Measurements from ENCODE around the gene LGMN. TPM values are rescaled to one million over a fixed set of nuclear protein-coding genes. Genes with fewer than 3 reads are reported as not detected.
"Not testable (repeated sequence)": the region's sequence is repeated elsewhere in the genome, so short reads cannot be mapped to it uniquely, and the experiment has no call there.

Gene LGMN
- total RNA-seq, 1 experiment from 2014 or later: 94.2 TPM

DNA sequence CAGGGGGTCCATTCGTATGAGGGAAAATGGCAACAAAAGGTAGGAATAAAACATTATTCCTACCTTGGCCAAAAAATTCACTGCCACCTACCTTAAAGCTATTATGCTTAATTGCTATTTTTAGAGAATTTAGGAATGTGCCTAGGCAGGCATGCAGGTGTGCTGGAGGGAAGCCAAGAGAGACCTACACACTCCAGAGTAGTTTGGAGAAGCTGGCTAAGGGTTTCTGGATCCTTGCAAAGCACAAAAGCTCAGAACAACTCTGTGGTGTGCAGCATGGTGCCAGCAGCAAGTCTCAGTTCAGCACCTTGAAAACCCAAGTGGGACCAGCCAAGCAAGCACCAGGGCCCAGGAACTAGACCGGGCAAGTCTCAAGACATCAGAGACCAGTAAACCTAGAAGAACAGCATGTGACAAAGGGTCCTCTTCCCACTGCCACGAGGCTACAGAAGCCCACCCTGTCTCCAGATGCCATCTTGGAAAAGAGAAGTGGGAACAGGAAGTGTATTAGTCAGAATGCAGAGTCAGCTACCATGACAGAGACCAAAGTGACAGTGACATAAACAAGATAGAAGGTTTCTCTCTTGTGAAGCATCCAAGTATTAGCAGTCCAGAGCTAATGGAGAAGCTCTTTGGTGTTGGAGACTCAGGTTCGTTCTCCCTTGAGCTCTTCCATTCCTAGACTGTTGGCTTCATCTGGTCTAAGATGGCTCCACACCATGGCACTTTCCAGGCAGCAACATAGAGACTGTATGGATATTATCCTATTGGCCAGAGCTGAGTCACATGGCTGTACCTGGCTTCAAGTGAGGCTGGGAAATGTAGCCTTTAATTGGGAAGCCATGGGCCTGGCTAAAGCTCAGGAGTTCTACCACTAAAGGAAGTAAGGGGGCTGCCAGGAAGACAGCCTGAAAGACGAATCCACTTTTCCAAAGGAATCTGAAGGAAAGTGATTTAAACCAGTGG, 15.5 kb upstream of the LGMN start:
- BruUV-seq (replicated peaks); H3K9me3 ChIP-seq; H3K36me3 ChIP-seq (ENCODE audit: control insufficient read depth, insufficient read depth, low read length); intact Hi-C loops (cut with micrococcal nuclease; ENCODE audit: unreplicated experiment); H3K36me3 Mint-ChIP-seq (ENCODE audit: insufficient read depth, unreplicated experiment); H3K4me3 ChIP-seq (ENCODE audit: low read depth, low read length); H3K4me3 Mint-ChIP-seq (ENCODE audit: unreplicated experiment); POLR2A ChIA-PET; H3K27me3 Mint-ChIP-seq (ENCODE audit: insufficient read depth, unreplicated experiment); H3K27ac Mint-ChIP-seq (ENCODE audit: unreplicated experiment); H3K9me3 Mint-ChIP-seq (ENCODE audit: unreplicated experiment); H3K4me1 ChIP-seq; DNase-seq; H3K27me3 ChIP-seq (replicated peaks; ENCODE audit: control insufficient read depth, insufficient read depth, low read length): not testable (repeated sequence)
- peaks cover 11% of the 10 kb centered on the region for H3K4me1 Mint-ChIP-seq (ENCODE audit: low read depth, unreplicated experiment)
- CTCF ChIA-PET: interaction anchor here (0.6 kb wide), 1 partner anchor 1747 kb away, joined by 5 read pairs; no protein-coding TSS in a partner anchor

DNA sequence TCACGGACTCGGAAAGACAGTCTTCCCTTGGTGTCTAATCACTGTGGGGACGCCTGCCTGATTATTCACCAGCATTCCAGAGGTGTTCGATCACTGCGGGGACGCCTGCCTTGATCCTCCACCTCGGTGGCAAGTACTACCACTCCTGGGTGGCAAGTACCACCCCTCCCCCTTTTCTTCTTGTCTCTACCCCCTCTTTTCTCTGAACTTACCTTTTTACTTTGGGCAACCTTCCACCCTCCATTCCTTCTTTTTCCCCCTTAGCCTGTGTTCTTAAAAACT, 12.0 kb upstream of the LGMN start:
- no peaks in the 10 kb centered on the region for H3K36me3 ChIP-seq (ENCODE audit: control insufficient read depth, insufficient read depth, low read length)
- BruUV-seq (replicated peaks): no TSS peak
- H3K9me3 ChIP-seq: no peaks in the 10 kb centered on the region
- TF ChIP-seq, protein P1, sequence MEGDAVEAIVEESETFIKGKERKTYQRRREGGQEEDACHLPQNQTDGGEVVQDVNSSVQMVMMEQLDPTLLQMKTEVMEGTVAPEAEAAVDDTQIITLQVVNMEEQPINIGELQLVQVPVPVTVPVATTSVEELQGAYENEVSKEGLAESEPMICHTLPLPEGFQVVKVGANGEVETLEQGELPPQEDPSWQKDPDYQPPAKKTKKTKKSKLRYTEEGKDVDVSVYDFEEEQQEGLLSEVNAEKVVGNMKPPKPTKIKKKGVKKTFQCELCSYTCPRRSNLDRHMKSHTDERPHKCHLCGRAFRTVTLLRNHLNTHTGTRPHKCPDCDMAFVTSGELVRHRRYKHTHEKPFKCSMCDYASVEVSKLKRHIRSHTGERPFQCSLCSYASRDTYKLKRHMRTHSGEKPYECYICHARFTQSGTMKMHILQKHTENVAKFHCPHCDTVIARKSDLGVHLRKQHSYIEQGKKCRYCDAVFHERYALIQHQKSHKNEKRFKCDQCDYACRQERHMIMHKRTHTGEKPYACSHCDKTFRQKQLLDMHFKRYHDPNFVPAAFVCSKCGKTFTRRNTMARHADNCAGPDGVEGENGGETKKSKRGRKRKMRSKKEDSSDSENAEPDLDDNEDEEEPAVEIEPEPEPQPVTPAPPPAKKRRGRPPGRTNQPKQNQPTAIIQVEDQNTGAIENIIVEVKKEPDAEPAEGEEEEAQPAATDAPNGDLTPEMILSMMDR (IDR thresholded peaks at IDR 0.05; ENCODE audit: insufficient read depth in 1 of 2, low read depth in 1 of 2, low read length in 1 of 2, severe bottlenecking in 1 of 2, unreplicated experiment in 1 of 2): no peak
- intact Hi-C loops (cut with micrococcal nuclease; ENCODE audit: unreplicated experiment): no loop called here
- ChIA-PET POLR2A (no interaction called here), CTCF (no interaction called here)
- H3K4me1 ChIP-seq: no peaks in the 10 kb centered on the region
- no peaks in the 10 kb centered on the region for H3K27me3 ChIP-seq (replicated peaks; ENCODE audit: control insufficient read depth, insufficient read depth, low read length)
- Mint-ChIP-seq H3K4me1 (ENCODE audit: low read depth, unreplicated experiment) (peaks cover 11% of the 10 kb centered on the region), H3K9me3 (ENCODE audit: unreplicated experiment) (peaks cover 10% of the 10 kb centered on the region), H3K4me3 (ENCODE audit: unreplicated experiment) (no peak overlapping the region), H3K27ac (ENCODE audit: unreplicated experiment) (peak overlapping the region; percentile 4), H3K27me3 (ENCODE audit: insufficient read depth, unreplicated experiment) (no peaks in the 10 kb centered on the region), H3K36me3 (ENCODE audit: insufficient read depth, unreplicated experiment) (no peaks in the 10 kb centered on the region)
- no peak overlapping the region for H3K4me3 ChIP-seq (ENCODE audit: low read depth, low read length)
- no peak for DNase-seq

DNA sequence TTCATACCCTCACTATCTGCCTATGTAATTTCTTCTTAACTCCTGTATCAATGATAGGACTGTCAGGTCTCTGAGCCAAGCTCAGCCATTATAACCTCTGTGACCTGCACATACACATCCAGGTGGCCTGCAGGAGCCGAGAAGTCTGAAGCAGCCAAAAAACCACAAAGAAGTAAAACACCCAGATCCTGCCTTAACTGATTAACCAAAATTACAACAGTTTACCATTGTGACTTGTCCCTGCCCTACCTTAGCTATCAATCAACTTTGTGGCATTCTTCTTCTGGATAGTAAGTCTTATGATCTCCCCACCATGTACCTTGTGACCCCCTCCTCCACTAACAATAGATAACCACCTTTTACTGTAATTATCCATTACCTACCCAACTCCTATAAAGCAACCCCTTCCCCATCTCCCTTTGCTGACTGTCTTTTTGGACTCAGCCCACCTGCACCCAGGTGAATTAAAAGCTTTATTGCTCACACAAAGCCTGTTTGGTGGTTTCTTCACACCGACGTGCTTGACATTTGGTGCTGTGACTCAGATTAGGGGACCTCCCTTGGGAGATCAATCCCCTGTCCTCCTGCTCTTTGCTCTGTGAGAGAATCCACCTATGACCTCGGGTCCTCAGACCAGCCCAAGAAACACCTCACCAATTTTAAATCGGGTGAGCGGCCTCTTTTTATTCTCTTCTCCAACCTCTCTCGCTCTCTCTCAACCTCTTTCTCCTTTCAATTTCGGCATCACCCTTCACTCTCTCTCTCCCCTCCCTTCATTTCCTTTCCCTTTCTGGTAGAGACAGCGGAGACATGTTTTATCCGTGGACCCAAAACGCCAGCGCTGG, 11.5 kb upstream of the LGMN start:
- Histone ChIP-seq H3K9me3 (no peaks in the 10 kb centered on the region), H3K4me1 (no peaks in the 10 kb centered on the region), H3K36me3 (ENCODE audit: control insufficient read depth, insufficient read depth, low read length) (no peaks in the 10 kb centered on the region), H3K27me3 (replicated peaks; ENCODE audit: control insufficient read depth, insufficient read depth, low read length) (no peaks in the 10 kb centered on the region), H3K4me3 (ENCODE audit: low read depth, low read length) (no peak overlapping the region)
- intact Hi-C loops (cut with micrococcal nuclease; ENCODE audit: unreplicated experiment): no loop called here
- no peak for DNase-seq
- TF ChIP-seq, protein P1 (IDR thresholded peaks at IDR 0.05; ENCODE audit: insufficient read depth in 1 of 2, low read depth in 1 of 2, low read length in 1 of 2, severe bottlenecking in 1 of 2, unreplicated experiment in 1 of 2): no peak
- H3K9me3 Mint-ChIP-seq (ENCODE audit: unreplicated experiment): peaks cover 10% of the 10 kb centered on the region
- POLR2A ChIA-PET: interaction anchor here (1.2 kb wide), 1 partner anchor 11 kb away, joined by 6 read pairs; the partner anchor contains the start of gene LGMN
- H3K27me3 Mint-ChIP-seq (ENCODE audit: insufficient read depth, unreplicated experiment): peaks cover 4% of the 10 kb centered on the region
- H3K36me3 Mint-ChIP-seq (ENCODE audit: insufficient read depth, unreplicated experiment): no peaks in the 10 kb centered on the region
- BruUV-seq (replicated peaks): no TSS peak
- H3K4me1 Mint-ChIP-seq (ENCODE audit: low read depth, unreplicated experiment): peaks cover 11% of the 10 kb centered on the region
- CTCF ChIA-PET: no interaction called here
- peak overlapping the region; percentile 4 for H3K27ac Mint-ChIP-seq (ENCODE audit: unreplicated experiment)
- no peak overlapping the region for H3K4me3 Mint-ChIP-seq (ENCODE audit: unreplicated experiment)

Data from Caco-2 (cell line).